Nephron (organoid): ENCODE results near the gene ULBP1.
"Not testable (repeated sequence)": the region's sequence is repeated elsewhere in the genome, so short reads cannot be mapped to it uniquely, and the experiment has no call there.

Experiments
- H3K27ac Mint-ChIP-seq, 3 experiments: 2 replicates each; pipeline ENCODE4 v1.8.0; 2020; ENCODE audit warnings: mixed read lengths in 3 of 3, mild to moderate bottlenecking in 2 of 3, moderate library complexity in 1 of 3
- H3K27me3 Mint-ChIP-seq: 2 replicates; pipeline ENCODE4 v1.8.0; 2021; ENCODE audit warnings: low read depth, mild to moderate bottlenecking, moderate library complexity, mixed read lengths
- H3K36me3 Mint-ChIP-seq: 2 replicates; pipeline ENCODE4 v1.8.0; 2020; ENCODE audit warnings: low read depth, mixed read lengths
- H3K4me1 Mint-ChIP-seq: 2 replicates; pipeline ENCODE4 v1.8.0; 2020; ENCODE audit warnings: mixed read lengths
- H3K4me3 Mint-ChIP-seq, 3 experiments: 2 replicates each; pipeline ENCODE4 v1.8.0; 2020; ENCODE audit warnings: mild to moderate bottlenecking in 3 of 3, mixed read lengths in 3 of 3, moderate library complexity in 2 of 3
- H3K9me3 Mint-ChIP-seq: 2 replicates; pipeline ENCODE4 v1.8.0; 2020; ENCODE audit warnings: mixed read lengths
- TF ChIP-seq, protein P1 (sequence below), 3 experiments: fragments of 200-600 bp; sonication (generic); IDR thresholded peaks; one replicate each; pipeline ENCODE4 v1.5.0; 2021; ENCODE audit warnings: antibody characterized with exemption in 3 of 3; ENCODE audit not compliant: unreplicated experiment in 3 of 3

ULBP1 gene, protein sequence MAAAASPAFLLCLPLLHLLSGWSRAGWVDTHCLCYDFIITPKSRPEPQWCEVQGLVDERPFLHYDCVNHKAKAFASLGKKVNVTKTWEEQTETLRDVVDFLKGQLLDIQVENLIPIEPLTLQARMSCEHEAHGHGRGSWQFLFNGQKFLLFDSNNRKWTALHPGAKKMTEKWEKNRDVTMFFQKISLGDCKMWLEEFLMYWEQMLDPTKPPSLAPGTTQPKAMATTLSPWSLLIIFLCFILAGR

DNA sequence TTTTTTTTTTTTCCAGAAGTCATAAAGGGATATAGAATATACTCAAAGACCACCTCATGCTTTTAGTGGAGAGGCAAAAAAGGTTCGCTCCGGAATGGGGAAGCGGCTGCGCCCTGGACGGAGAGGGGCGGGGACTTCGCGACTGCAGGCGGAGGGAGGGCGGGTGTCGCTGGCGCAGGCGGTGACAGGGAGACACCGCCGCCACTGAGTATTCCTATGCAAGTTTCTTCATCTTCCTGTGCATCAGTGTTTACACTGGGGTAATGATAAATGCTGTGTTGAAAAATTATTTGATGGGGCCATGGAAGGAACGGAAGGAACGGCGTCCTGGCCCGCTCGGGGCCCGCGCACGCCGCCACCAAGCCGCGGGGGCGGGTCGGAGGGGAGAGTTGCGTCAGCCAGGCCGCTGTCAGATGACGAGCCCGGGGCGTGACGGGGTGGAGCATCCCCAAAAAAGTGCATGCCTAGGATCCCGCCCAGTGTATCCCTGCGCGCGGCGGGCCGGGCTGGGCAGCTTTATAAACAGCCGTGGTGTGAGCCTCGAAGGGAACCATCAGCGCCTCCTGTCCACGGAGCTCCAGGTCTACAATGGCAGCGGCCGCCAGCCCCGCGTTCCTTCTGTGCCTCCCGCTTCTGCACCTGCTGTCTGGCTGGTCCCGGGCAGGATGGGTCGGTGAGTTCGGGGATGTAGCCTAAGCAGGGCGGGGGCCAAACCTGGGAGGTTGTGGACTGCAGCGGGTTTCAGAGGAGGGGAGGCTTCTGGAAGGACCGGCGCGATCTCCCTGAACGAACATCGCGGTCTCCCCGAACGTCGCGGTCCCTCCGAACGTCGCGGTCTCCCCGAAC, at the start of gene ULBP1:
Gene ULBP1, plus strand, starts transcription at position 482 of the 846 bp plus-strand sequence. Its CDS starts 107 bp downstream, at position 589.
- TF ChIP-seq, protein P1, sequence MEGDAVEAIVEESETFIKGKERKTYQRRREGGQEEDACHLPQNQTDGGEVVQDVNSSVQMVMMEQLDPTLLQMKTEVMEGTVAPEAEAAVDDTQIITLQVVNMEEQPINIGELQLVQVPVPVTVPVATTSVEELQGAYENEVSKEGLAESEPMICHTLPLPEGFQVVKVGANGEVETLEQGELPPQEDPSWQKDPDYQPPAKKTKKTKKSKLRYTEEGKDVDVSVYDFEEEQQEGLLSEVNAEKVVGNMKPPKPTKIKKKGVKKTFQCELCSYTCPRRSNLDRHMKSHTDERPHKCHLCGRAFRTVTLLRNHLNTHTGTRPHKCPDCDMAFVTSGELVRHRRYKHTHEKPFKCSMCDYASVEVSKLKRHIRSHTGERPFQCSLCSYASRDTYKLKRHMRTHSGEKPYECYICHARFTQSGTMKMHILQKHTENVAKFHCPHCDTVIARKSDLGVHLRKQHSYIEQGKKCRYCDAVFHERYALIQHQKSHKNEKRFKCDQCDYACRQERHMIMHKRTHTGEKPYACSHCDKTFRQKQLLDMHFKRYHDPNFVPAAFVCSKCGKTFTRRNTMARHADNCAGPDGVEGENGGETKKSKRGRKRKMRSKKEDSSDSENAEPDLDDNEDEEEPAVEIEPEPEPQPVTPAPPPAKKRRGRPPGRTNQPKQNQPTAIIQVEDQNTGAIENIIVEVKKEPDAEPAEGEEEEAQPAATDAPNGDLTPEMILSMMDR (IDR thresholded peaks at IDR 0.05; ENCODE audit: unreplicated experiment in 3 of 3) = no peak
- H3K36me3 Mint-ChIP-seq = no peaks in the 10 kb centered on the region
- no peak within 1 kb of the TSS for H3K27ac Mint-ChIP-seq
- H3K4me1 Mint-ChIP-seq = peaks cover 22% of the 10 kb centered on the region
- H3K9me3 Mint-ChIP-seq = no peaks in the 10 kb centered on the region
- H3K4me3 Mint-ChIP-seq = peak within 1 kb of the TSS; percentile 87 to 91 (median 88)
- peaks cover 100% of the 10 kb centered on the region for H3K27me3 Mint-ChIP-seq

DNA sequence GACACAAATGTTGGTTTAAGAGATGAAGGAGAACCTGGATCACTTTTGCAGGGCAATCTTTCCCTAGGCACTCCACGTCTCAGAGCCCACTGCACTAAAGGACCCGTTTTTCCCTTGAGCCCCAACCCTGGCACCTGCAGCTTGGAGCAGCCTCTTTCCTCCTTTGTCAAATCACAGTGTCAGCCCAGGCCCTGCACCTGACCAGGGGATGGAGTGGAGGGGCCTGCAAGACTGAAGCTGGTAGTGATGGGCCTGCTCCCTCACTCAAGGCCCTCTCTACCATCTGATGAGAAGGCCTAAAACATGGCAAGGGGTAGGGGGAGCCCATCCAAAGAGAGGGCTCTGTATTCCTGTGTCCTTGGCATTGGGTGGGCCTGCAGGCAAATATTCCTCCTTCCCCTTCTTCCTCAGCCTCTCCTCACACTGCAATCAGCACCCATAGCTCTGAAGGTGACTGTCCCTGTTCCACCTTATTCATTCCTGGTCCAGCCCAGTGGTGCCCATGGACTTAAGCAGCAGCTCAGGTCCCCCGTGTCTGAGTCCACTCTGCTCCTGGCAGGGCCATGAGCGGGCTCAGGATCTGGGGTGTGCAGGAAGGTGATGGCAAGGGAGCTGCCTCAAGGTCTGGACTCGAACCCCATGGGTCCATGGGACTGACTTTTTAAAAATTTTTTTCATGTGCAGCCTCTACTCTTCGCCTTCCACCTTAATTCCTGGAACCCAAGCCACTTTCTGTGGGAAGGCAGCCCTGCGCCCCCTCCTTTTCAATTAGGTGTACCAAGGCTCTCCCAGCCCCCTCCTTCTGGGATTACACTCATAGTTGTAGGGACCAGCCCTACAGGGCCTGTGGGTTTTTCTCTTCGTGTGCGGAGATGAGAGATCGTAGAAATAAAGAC, 47.5 kb upstream of the ULBP1 start:
- Mint-ChIP-seq H3K36me3 (no peaks in the 10 kb centered on the region), H3K27ac (no peak overlapping the region), H3K27me3 (peaks cover 58% of the 10 kb centered on the region), H3K4me1 (no peaks in the 10 kb centered on the region), H3K4me3 (no peak overlapping the region), H3K9me3 (peaks cover 4% of the 10 kb centered on the region)
- TF ChIP-seq, protein P1 (IDR thresholded peaks at IDR 0.05; ENCODE audit: unreplicated experiment in 3 of 3) = no peak

DNA sequence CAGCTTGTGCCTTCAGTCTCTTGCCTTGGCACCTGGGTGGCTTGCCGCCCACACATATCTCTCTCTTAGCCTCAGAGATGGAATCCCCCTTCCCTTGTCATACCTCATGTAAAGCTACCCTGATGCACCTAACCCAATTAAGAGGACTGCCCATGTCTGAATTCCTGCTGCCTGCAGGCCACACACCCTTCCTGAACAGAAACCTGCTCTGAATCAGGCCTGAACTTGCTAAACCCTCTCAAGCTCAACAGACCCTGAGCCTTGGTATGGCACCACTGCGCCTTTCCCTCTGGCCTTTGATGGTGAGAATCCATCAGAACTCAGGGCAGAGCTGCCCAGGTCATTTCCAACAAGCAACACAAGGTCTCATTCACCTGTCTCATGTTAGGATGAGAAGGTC, 46.1 kb upstream of the ULBP1 start:
- Mint-ChIP-seq H3K36me3 (no peaks in the 10 kb centered on the region), H3K27me3 (peaks cover 64% of the 10 kb centered on the region)

DNA sequence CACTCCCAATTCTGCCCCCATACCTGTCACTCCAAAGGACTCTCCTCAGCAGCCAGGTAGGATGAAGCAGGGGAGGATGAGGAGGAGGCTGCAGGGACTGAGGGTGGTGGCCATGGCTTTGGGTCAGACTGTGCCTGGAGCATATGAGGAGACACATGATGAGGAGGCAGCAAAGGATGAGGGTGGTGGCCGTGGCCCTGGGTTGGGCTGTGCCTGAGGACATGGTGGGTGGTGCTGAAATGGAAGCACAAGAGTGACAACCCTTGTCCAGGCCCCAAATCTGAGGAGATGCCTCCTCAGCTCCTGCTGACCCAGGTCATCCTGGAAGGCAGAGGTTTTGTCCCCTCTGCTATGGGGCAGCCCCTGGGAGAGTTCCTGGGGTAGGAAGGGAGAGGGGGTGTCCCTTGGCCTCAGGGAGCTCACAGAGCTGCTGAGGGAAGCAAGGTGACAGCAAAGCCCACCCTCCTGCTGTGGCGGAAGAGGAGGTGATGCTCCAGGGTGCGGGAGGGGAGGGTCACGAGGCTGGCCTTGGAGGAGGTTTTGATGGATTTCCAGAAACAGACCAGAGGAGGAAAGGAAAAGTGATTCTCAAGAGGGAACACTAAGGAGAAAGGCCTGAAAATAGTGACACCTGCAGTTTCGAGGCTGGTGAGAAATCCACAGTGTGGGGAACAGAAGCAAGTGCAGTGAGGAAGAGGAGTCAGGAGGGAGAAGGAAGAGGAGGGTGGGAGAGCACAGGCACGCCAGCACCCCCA, 45.4 kb upstream of the ULBP1 start:
- TF ChIP-seq, protein P1 (IDR thresholded peaks at IDR 0.05; ENCODE audit: unreplicated experiment in 3 of 3) = no peak
- H3K27me3 Mint-ChIP-seq = peaks cover 64% of the 10 kb centered on the region
- H3K4me1 Mint-ChIP-seq = peaks cover 6% of the 10 kb centered on the region
- H3K27ac Mint-ChIP-seq = no peak overlapping the region
- H3K36me3 Mint-ChIP-seq = no peaks in the 10 kb centered on the region
- H3K4me3 Mint-ChIP-seq = no peak overlapping the region
- no peaks in the 10 kb centered on the region for H3K9me3 Mint-ChIP-seq

More for the DNA sequence above, 46.1 kb upstream of the ULBP1 start:
- Mint-ChIP-seq H3K4me1 (no peaks in the 10 kb centered on the region), H3K27ac (no peak overlapping the region), H3K4me3 (no peak overlapping the region), H3K9me3 (peaks cover 4% of the 10 kb centered on the region)
- TF ChIP-seq, protein P1 (IDR thresholded peaks at IDR 0.05; ENCODE audit: unreplicated experiment in 3 of 3) = no peak

DNA sequence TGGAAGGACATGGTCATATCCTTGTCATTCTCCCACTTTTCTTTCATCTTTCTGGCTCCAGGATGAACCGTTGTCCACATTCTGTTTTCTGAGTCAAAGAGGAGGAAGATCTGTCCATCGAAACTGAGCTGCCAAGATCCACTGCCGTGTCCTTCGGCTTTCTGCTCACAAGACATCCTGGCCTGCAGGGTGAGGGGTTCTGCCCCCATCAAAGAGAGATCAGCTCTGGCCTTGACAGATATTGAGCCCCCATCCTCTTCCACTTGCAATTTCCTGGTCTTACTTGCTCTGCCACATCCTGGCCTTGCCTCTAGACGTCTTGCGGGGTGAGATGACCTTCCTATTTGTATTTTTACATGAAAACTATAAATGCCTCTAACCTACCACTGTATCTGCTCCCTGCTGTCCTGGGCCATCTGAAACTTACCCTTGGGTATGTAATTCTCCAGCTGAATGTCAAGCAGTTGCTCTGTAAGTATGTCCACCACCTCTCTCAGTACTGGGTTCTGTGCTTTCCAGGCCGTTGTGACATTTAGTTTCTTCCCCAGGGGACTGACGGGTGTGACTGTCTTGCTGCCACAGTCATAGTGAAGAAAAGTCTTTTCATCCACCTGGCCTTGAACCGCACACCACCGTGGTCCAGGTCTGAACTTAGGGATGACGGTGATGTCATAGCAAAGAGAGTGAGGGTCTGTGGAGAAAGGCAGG, 44.5 kb upstream of the ULBP1 start:
- H3K9me3 Mint-ChIP-seq, H3K36me3 Mint-ChIP-seq, H3K4me3 Mint-ChIP-seq, H3K27ac Mint-ChIP-seq, H3K4me1 Mint-ChIP-seq: not testable (repeated sequence)
- peaks cover 65% of the 10 kb centered on the region for H3K27me3 Mint-ChIP-seq
